ENCODE data around the gene ZFP36L2.

- TF ChIP-seq EZH2 (IDR thresholded peaks at IDR 0.05; ENCODE audit: borderline replicate concordance, low read length) (no peak), CTCF (conservative IDR thresholded peaks at IDR 0.05 in 1 of 2, IDR thresholded peaks at IDR 0.05 in 1 of 2; ENCODE audit: extremely low read depth in 1 of 2, insufficient read depth in 1 of 2, low read depth in 1 of 2, low read length in 2 of 2) (no peak)
These were observed 40.3 kb upstream of the ZFP36L2 start for GRCh38 chr2:43266711-43267111.
